HT-29 (cell line): ENCODE measurements around the gene MAP3K10. TPM values are rescaled to one million over a fixed set of nuclear protein-coding genes. Genes with fewer than 3 reads are reported as not detected.

ENCODE experiments used
- DNase-seq: peaks from one replicate; pipeline ENCODE4 v3.0.0-alpha.2; 2015; ENCODE audit warnings: low spot score
- total RNA-seq: library from RNA; depleted of rRNA; stranded (reverse); fragments of >200 nt; shearing (Covaris generic); gene quantifications from 2 replicates; pipeline ENCODE4 v1.2.3, GENCODE V29; 2014

The MAP3K10 gene
- total RNA-seq, 1 experiment from 2014 or later = 15.2 TPM

- no peak for DNase-seq
These were observed 17.1 kb upstream of the MAP3K10 start for GRCh38 chr19:40174092-40174491.

- DNase-seq = no peak
These were observed 15.4 kb upstream of the MAP3K10 start for GRCh38 chr19:40175820-40176219.

DNA sequence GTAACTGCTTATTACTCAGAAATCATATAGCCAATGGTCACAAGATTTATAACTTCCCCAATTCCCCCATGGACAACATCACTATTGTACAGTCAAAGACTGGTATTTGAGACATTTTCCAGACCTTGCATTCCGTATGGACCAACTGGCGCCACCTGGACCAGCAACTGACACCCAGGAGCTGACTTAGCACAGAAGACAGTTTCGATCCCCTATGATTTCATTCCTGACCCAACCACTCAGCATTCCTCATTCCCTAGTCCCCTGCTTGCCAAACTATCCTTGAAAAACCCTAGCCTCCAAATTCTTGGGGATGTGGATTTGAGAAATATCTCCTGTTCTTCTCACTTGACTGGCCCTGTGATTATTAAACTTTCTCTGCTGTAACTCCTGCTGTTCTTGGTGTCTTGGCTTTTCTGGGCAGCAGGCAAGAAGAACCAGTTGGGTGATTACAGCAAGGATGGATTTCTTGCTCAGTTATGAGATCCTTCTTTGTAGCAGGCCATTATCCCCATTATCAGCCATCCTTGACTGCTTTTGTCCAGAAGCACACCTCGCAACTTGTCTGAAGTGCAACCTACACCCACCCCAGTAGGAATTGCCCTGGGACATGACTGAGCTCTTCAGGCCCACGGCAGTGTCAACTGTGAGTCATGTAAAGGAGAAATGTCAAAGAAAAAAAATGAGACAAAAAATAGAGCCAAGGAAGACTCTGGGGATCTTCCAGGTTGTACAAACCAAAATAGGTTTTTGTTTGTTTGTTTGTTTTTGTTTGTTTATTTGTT is 13.7 kb upstream of the MAP3K10 start:
- DNase-seq = no peak

DNA sequence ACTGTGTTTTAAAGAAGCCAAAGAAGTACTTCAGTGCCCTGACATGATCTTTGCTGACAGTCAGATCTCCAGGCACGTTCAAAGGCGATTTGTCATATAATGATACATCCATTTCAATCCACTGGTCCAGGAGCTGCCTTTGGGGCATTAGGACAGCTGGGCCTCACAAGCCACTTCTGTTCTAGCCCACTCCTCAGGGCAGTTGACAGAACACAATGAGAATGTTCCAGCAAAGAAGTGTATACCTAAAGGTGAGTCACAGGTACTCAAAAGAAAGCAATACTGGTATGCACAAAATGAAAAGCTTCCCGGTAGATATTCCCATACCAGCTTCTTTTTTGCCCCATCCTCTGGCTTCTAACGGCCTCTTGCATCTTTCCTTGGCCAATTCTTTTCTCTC is 12.5 kb upstream of the MAP3K10 start:
- DNase-seq = no peak

GRCh38 chr19:40184273-40184672 is 7.0 kb upstream of the MAP3K10 start:
- no peak for DNase-seq

DNA sequence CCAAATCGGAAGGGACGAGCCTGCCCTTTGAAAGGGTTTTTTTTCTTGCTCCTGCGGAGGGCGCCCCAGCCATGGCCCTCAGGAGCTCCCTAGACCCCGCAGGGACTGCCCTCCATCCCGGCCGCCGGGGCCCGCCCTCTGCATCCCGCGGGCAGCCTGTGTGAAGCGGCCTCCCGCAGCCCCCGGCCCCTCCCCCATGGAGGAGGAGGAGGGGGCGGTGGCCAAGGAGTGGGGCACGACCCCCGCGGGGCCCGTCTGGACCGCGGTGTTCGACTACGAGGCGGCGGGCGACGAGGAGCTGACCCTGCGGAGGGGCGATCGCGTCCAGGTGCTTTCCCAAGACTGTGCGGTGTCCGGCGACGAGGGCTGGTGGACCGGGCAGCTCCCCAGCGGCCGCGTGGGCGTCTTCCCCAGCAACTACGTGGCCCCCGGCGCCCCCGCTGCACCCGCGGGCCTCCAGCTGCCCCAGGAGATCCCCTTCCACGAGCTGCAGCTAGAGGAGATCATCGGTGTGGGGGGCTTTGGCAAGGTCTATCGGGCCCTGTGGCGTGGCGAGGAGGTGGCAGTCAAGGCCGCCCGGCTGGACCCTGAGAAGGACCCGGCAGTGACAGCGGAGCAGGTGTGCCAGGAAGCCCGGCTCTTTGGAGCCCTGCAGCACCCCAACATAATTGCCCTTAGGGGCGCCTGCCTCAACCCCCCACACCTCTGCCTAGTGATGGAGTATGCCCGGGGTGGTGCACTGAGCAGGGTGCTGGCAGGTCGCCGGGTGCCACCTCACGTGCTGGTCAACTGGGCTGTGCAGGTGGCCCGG is 815 bp downstream of the MAP3K10 start:
- no peak for DNase-seq

- no peak for DNase-seq
These were observed 1.7 kb downstream of the MAP3K10 start for GRCh38 chr19:40192758-40193586.

GRCh38 chr19:40193587-40193849 is 2.3 kb downstream of the MAP3K10 start:
- DNase-seq = no peak

GRCh38 chr19:40198272-40198990 is 7.2 kb downstream of the MAP3K10 start:
- no peak for DNase-seq

DNA sequence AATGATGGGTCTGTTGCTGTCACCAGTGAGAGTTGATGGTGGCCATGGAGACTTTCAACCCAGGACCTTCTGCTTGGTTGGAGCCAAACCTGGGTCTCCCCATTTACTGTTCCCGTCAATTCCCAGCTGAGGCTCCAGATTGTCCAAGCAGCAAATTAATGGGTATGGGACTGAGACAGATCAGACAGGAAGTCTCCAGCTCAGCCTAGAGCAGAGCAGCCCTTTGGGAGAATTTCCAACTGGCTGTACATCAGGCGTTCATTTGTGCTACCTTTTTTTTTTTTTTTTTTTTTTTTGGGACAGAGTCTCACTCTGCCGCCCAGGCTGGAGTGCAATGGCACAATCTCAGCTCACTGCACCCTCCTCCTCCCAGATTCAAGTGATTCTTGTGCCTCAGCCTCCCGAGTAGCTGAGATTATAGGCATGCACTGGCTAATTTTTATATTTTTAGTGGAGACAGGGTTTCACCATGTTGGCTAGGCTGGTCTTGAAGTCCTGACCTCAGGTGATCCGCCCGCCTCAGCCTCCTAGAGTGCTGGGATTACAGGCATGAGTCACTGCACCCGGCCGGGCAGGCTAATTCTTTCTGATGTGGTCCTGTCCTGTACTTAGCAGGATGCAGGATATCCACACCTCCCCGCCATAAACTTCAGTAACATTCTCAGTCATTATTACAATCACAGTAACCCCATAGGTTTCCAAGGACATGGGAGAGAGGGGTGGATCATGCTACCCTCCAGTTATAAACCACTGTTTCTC is 9.3 kb downstream of the MAP3K10 start:
- peak; percentile 47 for DNase-seq

GRCh38 chr19:40204381-40204780 is 13.2 kb downstream of the MAP3K10 start:
- no peak for DNase-seq

- DNase-seq = no peak
These were observed 14.5 kb downstream of the MAP3K10 start for GRCh38 chr19:40205760-40206159.

DNA sequence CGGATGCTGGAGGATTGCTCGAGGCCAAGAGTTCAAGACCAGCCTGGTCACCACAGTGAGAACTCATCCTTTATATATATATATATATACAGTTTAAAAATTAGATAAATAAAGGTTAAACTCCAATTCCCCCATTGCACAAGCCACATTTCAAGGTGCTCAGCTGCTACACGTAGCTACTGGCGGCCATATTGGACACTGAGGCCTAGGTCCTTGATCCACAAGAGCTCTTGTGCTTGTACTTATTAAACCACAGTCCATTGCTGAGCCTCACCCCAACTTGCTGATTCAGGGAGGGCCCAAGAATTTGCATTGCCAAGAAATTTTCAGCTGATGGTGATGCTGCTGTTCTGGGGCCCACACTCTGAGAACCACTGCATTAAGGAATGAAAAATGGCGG is 17.4 kb downstream of the MAP3K10 start:
- no peak for DNase-seq

DNA sequence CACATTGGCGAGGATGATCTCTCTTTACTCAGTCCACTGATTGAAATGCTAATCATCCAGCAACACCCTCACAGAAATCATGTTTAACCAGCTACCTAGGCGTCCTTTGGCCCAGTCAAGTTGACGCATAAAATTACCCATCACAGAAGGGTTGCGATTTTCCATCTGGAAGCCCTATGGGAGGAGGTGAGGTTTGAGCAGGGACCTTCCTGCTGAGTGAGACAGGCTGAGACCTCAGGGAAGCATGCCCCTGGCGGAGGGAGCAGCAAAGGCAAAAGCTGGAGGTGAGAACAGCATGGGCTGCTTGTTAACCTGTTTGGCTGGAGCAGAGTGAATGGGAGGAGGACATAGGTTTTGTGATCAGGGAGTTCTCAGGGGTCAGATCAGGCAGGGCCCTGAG is 19.7 kb downstream of the MAP3K10 start:
- DNase-seq = no peak

DNA sequence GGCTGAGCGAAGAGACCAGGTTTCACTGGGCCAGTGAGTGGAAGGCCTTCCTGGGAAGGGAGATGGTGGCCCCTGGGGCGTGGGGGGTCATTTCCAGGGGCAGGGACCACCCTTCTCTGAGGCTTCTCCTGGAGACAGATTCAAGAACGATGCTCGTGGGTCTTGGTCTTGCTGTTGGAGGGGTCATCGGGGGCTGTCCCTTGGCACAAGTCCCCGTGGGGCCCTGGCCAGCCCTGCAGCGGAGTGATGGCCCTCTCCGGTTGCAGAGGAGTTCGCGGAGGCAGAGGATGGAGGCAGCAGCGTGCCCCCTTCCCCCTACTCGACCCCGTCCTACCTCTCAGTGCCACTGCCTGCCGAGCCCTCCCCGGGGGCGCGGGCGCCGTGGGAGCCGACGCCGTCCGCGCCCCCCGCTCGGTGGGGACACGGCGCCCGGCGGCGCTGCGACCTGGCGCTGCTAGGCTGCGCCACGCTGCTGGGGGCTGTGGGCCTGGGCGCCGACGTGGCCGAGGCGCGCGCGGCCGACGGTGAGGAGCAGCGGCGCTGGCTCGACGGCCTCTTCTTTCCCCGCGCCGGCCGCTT is 22.1 kb downstream of the MAP3K10 start:
- no peak for DNase-seq

GRCh38 chr19:40213882-40214570 is 22.8 kb downstream of the MAP3K10 start:
- DNase-seq = no peak

DNA sequence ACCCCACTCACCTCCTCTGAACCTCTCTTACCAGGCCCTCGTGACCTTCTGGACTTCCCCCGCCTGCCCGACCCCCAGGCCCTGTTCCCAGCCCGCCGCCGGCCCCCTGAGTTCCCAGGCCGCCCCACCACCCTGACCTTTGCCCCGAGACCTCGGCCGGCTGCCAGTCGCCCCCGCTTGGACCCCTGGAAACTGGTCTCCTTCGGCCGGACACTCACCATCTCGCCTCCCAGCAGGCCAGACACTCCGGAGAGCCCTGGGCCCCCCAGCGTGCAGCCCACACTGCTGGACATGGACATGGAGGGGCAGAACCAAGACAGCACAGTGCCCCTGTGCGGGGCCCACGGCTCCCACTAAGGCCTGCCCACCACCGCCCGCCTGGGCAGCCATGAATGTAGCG is 23.7 kb downstream of the MAP3K10 start:
- DNase-seq = no peak

DNA sequence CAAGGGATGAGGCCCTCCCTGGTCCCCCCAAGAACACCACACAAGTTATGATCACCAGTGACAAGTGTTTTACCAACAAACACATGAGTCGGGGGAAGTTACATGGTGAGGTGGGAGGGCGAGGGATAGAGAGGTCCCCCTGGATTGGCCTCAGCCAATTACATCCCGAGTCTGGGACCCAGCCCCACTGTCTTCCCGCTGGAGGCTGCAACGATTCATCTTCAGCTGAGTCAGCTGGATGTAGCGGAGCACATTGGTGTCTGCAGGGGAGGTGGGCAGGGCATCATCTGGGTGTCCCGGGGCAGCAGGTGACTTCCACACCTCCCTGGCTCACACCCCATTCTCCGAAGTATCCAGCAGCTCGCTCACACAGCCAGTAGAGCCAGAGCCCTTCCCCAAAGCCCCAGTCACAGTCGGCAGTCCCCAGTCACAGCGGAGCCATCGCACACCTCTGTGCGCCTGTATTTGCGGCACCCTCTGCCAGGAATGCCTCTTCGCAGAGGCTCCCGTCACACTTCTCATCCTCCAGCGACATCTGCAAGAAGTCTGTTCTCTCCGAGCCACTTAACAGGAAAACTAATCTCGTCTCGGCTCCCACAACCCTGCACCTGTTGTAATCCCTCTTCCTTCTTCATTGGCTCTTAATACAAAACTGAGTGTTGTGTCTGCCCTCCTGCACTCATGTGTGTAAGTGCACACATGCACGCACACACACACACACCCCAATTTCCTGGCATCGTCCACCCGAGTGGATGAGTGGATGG is 25.0 kb downstream of the MAP3K10 start:
- DNase-seq = no peak

DNA sequence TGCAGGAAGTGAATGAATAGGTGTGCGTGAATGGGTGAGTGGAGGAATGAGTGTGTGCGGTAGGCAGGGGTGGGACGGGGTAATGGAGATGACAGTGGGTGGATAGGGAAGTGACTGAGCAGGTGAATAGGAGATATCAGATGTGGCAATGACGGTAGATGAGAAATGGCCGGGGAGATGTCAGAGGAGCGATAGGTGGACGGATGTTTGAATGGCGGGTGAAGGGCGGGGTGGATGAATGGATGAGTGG is 25.5 kb downstream of the MAP3K10 start:
- DNase-seq = no peak
